SK-N-MC (cell line): ENCODE results near the gene SEPHS2.

Experiments used
- DNase-seq: peaks from one replicate; pipeline ENCODE4 v3.0.0-alpha.2; 2011; ENCODE audit warnings: low read depth, low spot score
- H3K27ac ChIP-seq: fragments of 200-600 bp; sonication (generic); 2 replicates; pipeline ENCODE4 v1.5.1; 2016; ENCODE audit warnings: mixed run types
- H3K36me3 ChIP-seq: fragments of 200-600 bp; sonication (generic); 2 replicates; pipeline ENCODE4 v1.6.1; 2017; ENCODE audit warnings: antibody characterized with exemption, low read length, mixed read lengths; ENCODE audit not compliant: insufficient read depth
- H3K4me3 ChIP-seq: fragments of 200-600 bp; sonication (generic); 2 replicates; pipeline ENCODE4 v1.5.1; 2016
- H3K9ac ChIP-seq: fragments of 200-600 bp; sonication (generic); 2 replicates; pipeline ENCODE4 v1.8.0; 2017; ENCODE audit warnings: mixed run types, mixed read lengths; ENCODE audit not compliant: insufficient read length
- H3K9me3 ChIP-seq: fragments of 200-600 bp; sonication (generic); 2 replicates; pipeline ENCODE4 v1.6.1; 2017; ENCODE audit warnings: low read depth, mild to moderate bottlenecking, antibody characterized with exemption, low read length, moderate library complexity, mixed read lengths
- EZH2 ChIP-seq: fragments of 200-600 bp; sonication (generic); IDR thresholded peaks from one replicate; pipeline ENCODE4 v1.6.1; 2017; ENCODE audit warnings: antibody characterized with exemption
- FOXP2 ChIP-seq: optimal IDR thresholded peaks from 2 replicates; pipeline ENCODE3; 2011; ENCODE audit warnings: mild to moderate bottlenecking, moderate library complexity; ENCODE audit not compliant: insufficient read depth; ENCODE audit errors: extremely low read length, control extremely low read depth
- POLR2AphosphoS5 ChIP-seq: IDR thresholded peaks from 2 replicates; pipeline ENCODE4 v1.6.1; 2012; ENCODE audit warnings: mild to moderate bottlenecking, low read depth, low read length, borderline replicate concordance

Gene SEPHS2

GRCh38 chr16:30445408-30446202 lies at the start of gene SEPHS2:
SEPHS2 (minus strand) TSS chr16:30445874; CDS start chr16:30445727, 147 bp downstream.
- Histone ChIP-seq H3K36me3 (peaks cover 20% of the 10 kb centered on the region), H3K27ac (peak within 1 kb of the TSS; percentile 94), H3K9me3 (no peaks in the 10 kb centered on the region), H3K9ac (peak within 1 kb of the TSS; percentile 96), H3K4me3 (peak within 1 kb of the TSS; percentile 98)
- peak; percentile 82 for DNase-seq
- no peak for TF ChIP-seq EZH2
- peak; percentile 97 for TF ChIP-seq POLR2AphosphoS5
- peak; percentile 58 for TF ChIP-seq FOXP2

DNA sequence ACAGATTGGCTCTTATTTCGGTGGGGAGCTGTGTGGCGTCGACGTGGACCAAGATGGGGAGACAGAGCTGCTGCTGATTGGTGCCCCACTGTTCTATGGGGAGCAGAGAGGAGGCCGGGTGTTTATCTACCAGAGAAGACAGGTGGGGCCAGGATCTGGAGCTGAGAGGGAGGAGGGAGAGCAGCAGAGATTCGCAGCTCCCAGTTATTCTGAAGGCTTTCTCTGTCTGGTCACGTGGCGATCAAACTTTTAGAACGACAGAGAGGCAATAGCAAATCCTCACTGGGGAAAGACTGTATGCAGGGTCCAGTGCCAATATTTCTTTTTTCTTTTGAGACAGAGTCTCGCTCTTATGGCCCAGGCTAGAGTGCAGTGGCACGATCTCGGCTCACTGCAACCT lies 49.0 kb upstream of the SEPHS2 start:
- Histone ChIP-seq H3K9me3 (no peaks in the 10 kb centered on the region), H3K27ac (no peak overlapping the region), H3K9ac (no peak overlapping the region), H3K36me3 (no peaks in the 10 kb centered on the region), H3K4me3 (no peak overlapping the region)
- TF ChIP-seq EZH2 = no peak
- no peak for TF ChIP-seq FOXP2
- no peak for TF ChIP-seq POLR2AphosphoS5
- no peak for DNase-seq

DNA sequence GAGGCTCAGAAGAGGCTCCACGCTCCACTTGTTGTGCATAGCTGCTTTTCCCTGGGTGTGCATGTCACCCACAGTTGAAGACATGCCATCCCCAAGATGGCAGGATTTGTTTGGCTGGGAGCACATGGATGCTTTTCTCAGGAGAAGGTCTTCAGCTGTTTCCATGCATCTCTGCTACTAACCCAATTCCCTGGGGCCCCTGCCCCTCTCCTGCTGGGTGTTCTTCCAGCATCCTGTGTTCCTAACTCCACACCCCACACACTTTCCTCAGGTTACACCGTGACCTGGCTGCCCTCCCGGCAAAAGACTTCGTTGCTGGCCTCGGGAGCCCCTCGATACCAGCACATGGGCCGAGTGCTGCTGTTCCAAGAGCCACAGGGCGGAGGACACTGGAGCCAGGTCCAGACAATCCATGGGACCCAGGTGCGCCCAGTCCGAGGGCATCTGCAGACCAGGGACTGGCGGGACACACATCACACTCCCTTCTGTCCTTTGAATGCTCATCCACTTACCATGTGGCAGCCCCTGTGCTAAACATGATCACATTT lies 48.3 kb upstream of the SEPHS2 start:
- Histone ChIP-seq H3K27ac (no peak overlapping the region), H3K4me3 (no peak overlapping the region), H3K36me3 (no peaks in the 10 kb centered on the region), H3K9me3 (no peaks in the 10 kb centered on the region), H3K9ac (no peak overlapping the region)
- no peak for TF ChIP-seq POLR2AphosphoS5
- no peak for TF ChIP-seq FOXP2
- no peak for TF ChIP-seq EZH2
- DNase-seq = no peak

DNA sequence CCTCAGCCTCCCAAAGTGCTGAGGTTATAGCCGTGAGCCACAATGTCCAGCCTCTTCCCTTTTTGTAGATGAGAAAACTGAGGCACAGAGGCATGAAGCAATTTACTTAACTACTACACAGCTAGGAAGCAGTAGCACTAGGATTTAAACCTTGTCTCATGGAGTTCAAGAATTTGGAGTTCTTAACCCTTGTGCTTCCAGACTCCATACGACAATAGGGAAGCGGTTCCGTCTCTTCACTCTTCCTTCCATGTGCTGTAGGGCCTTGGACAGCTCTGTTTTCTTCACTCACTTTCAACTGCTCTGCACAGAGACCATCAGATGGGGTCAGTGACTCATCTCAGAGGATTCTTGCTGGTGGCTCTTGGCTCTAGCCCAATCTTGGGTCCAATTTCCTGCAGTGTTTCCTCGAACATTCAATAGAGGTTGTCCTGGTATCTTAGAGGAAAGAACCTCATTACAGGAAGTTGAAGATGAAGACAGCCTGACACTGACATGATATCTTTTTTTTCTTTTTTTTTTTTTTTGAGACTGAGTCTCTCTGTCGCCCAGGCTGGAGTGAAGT lies 46.2 kb upstream of the SEPHS2 start:
- Histone ChIP-seq H3K27ac (no peak overlapping the region), H3K4me3 (no peak overlapping the region), H3K9me3 (no peaks in the 10 kb centered on the region), H3K36me3 (no peaks in the 10 kb centered on the region), H3K9ac (no peak overlapping the region)
- TF ChIP-seq FOXP2 = no peak
- no peak for TF ChIP-seq EZH2
- no peak for TF ChIP-seq POLR2AphosphoS5
- DNase-seq = no peak

DNA sequence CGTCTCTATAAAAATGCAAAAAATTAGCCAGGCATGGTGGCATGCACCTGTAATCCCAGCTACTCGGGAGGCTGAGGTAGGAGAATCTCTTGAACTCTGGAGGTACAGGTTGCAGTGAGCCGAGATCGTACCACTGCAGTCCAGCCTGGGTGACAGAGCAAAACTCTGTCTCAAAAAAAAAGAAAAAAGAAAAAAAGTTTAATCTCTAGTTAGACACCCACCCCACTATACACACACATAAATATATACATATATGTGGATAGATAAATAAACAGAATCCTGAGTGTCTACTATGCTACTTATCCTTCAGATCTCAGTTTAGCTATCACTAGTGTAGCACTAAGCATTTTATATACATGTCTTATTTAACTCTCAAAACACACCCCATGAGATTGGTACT lies 45.6 kb upstream of the SEPHS2 start:
- no peak for DNase-seq
- Histone ChIP-seq H3K9ac (no peak overlapping the region), H3K27ac (no peak overlapping the region), H3K4me3 (no peak overlapping the region), H3K36me3 (no peaks in the 10 kb centered on the region), H3K9me3 (no peaks in the 10 kb centered on the region)
- TF ChIP-seq FOXP2 (no peak), EZH2 (no peak), POLR2AphosphoS5 (no peak)

DNA sequence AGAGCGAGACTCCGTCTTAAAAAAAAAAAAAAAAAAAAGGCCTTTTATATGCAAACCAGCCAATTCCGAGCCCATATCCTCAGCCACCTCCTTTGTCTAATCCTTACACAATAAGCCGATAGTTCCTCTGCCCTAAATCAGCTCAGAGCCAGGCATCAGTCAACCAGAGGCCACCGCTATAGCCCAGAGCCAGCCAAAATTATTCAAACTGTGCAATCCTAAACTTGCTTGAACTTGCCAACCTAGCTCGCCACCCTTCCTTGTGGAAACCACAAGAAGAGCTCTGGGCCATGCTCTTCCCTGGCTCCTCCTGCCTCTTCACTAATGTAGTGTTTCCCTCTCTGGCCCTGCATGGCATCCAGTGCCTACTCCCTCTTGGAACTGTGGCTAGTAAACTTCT lies 44.5 kb upstream of the SEPHS2 start:
- no peak for DNase-seq
- no peak overlapping the region for H3K9ac ChIP-seq
- no peak for TF ChIP-seq FOXP2
- TF ChIP-seq POLR2AphosphoS5 = no peak
- TF ChIP-seq EZH2 = no peak

GRCh38 chr16:30488764-30489605 lies 43.3 kb upstream of the SEPHS2 start:
- DNase-seq = no peak
- no peak overlapping the region for H3K4me3 ChIP-seq

More for the DNA sequence above, 44.5 kb upstream of the SEPHS2 start:
- Histone ChIP-seq H3K36me3 (no peaks in the 10 kb centered on the region), H3K9me3 (no peaks in the 10 kb centered on the region), H3K27ac (no peak overlapping the region), H3K4me3 (no peak overlapping the region)

More at GRCh38 chr16:30488764-30489605, 43.3 kb upstream of the SEPHS2 start:
- no peak for TF ChIP-seq POLR2AphosphoS5
- no peak for TF ChIP-seq EZH2
- no peak for TF ChIP-seq FOXP2
- Histone ChIP-seq H3K9me3 (no peaks in the 10 kb centered on the region), H3K27ac (no peak overlapping the region), H3K36me3 (no peaks in the 10 kb centered on the region), H3K9ac (no peak overlapping the region)
